GM19035 (cell line): ENCODE results near the gene S100PBP.
"Not testable (repeated sequence)": the region's sequence is repeated elsewhere in the genome, so short reads cannot be mapped to it uniquely, and the experiment has no call there.

Experiments used
- ATAC-seq: cut with Tn5 transposase; IDR thresholded peaks from one replicate; pipeline ENCODE4 v1.9.1; 2021; ENCODE audit not compliant: unreplicated experiment

The S100PBP gene

GRCh38 chr1:32784817-32785216 is 32.6 kb upstream of the S100PBP start:
- no peak for ATAC-seq

- ATAC-seq = no peak
Measured at GRCh38 chr1:32786856-32787255, 30.6 kb upstream of the S100PBP start.

- ATAC-seq = not testable (repeated sequence)
Measured at GRCh38 chr1:32789356-32789755, 28.1 kb upstream of the S100PBP start.

GRCh38 chr1:32791881-32792280 is 25.6 kb upstream of the S100PBP start:
- no peak for ATAC-seq

GRCh38 chr1:32795763-32796162 is 21.7 kb upstream of the S100PBP start:
- ATAC-seq = not testable (repeated sequence)

GRCh38 chr1:32797456-32797855 is 20.0 kb upstream of the S100PBP start:
- no peak for ATAC-seq

- ATAC-seq = no peak
Measured at GRCh38 chr1:32798191-32798590, 19.3 kb upstream of the S100PBP start.

- no peak for ATAC-seq
Measured at GRCh38 chr1:32798679-32799416, 18.6 kb upstream of the S100PBP start.

- no peak for ATAC-seq
Measured at GRCh38 chr1:32801096-32801715, 16.2 kb upstream of the S100PBP start.

- not testable (repeated sequence) for ATAC-seq
Measured at GRCh38 chr1:32804460-32804859, 13.0 kb upstream of the S100PBP start.

- ATAC-seq = no peak
Measured at GRCh38 chr1:32806290-32806689, 11.2 kb upstream of the S100PBP start.

- ATAC-seq = no peak
Measured at GRCh38 chr1:32806910-32807523, 10.4 kb upstream of the S100PBP start.

GRCh38 chr1:32808580-32808979 is 8.9 kb upstream of the S100PBP start:
- no peak for ATAC-seq

GRCh38 chr1:32810358-32810757 is 7.1 kb upstream of the S100PBP start:
- no peak for ATAC-seq

GRCh38 chr1:32811265-32811664 is 6.2 kb upstream of the S100PBP start:
- ATAC-seq = no peak

- no peak for ATAC-seq
Measured at GRCh38 chr1:32811917-32812316, 5.5 kb upstream of the S100PBP start.

- no peak for ATAC-seq
Measured at GRCh38 chr1:32813941-32814739, 3.3 kb upstream of the S100PBP start.

- no peak for ATAC-seq
Measured at GRCh38 chr1:32816676-32817158, 736 bp upstream of the S100PBP start.

- ATAC-seq = peak; percentile 21
Measured at GRCh38 chr1:32817815-32818786, 648 bp downstream of the S100PBP start.
